Large intestine (tissue), 12 donors: Measurements from ENCODE around the gene GSG1L. TPM values are rescaled to one million over a fixed set of nuclear protein-coding genes. Genes with fewer than 3 reads are reported as not detected.

Source experiments
- DNase-seq, 2 donors: peaks; one replicate each; pipeline versions ENCODE4 v3.0.0 to v3.0.0-alpha.2; 2013
- H3K27ac ChIP-seq: one replicate; pipeline ENCODE4 v1.5.1; 2013; ENCODE audit warnings: low read length
- H3K27me3 ChIP-seq: 2 replicates; pipeline ENCODE4 v1.6.1; 2013; ENCODE audit warnings: low read length; ENCODE audit not compliant: control insufficient read depth, insufficient read depth
- H3K36me3 ChIP-seq: 2 replicates; pipeline ENCODE4 v1.6.1; 2013; ENCODE audit warnings: low read length; ENCODE audit not compliant: control insufficient read depth, insufficient read depth
- H3K4me1 ChIP-seq: one replicate; pipeline ENCODE4 v1.6.1; 2013; ENCODE audit warnings: low read length; ENCODE audit not compliant: control insufficient read depth, insufficient read depth
- H3K4me3 ChIP-seq: one replicate; pipeline ENCODE4 v1.5.1; 2013; ENCODE audit warnings: low read length
- H3K9me3 ChIP-seq: one replicate; pipeline ENCODE4 v1.6.1; 2013; ENCODE audit warnings: mild to moderate bottlenecking, low read depth, low read length, moderate library complexity; ENCODE audit not compliant: control insufficient read depth
- WGBS: methylation state at CpG from one replicate; pipeline ENCODE4 v1.1.5; 2013; ENCODE audit warnings: low lambda C conversion rate; ENCODE audit not compliant: insufficient coverage; 5-methylcytosine and 5-hydroxymethylcytosine counted together
- long read RNA-seq, 11 donors: transcript quantifications; one replicate each; lab custom pipeline, GENCODE V29; 2026
- polyA plus RNA-seq: library from polyadenylated mRNA; unstranded; fragments of 120-200 nt; gene quantifications from one replicate; pipeline ENCODE4 v1.2.1, GENCODE V29; 2013

Gene GSG1L
- 1.2 TPM for polyA plus RNA-seq
- long read RNA-seq, donor 1, result 0 reads
- long read RNA-seq, donor 2, result 0 reads
- long read RNA-seq, donor 3, result 0 reads
- long read RNA-seq, donor 4, result 0 reads
- long read RNA-seq, donor 5, result 0 reads
- long read RNA-seq, donor 6, full-length matches to known transcripts, result 1 of 1 reads
- long read RNA-seq, donor 6, partial matches to known transcripts, result 0 of 1 reads
- long read RNA-seq, donor 6, other reads (novel, unspliced or antisense), result 0 of 1 reads
- long read RNA-seq, donor 7, result 0 reads
- long read RNA-seq, donor 8, result 0 reads
- long read RNA-seq, donor 9, full-length matches to known transcripts, result 1 of 1 reads
- long read RNA-seq, donor 9, partial matches to known transcripts, result 0 of 1 reads
- long read RNA-seq, donor 9, other reads (novel, unspliced or antisense), result 0 of 1 reads
- long read RNA-seq, donor 10, result 0 reads
- long read RNA-seq, donor 11, result 0 reads

- Histone ChIP-seq H3K4me3 (no peak within 1 kb of the TSS), H3K27ac (no peak within 1 kb of the TSS), H3K36me3 (no peaks in the 10 kb centered on the region), H3K9me3 (no peaks in the 10 kb centered on the region), H3K27me3 (peaks cover 60% of the 10 kb centered on the region), H3K4me1 (no peaks in the 10 kb centered on the region)
- no CpG with 5 or more reads among the region's 54 CpGs for WGBS
- no peak for DNase-seq
Observed at GRCh38 chr16:28063591-28064061, at the start of gene GSG1L. Gene GSG1L, minus strand, starts transcription at chr16:28063714. Its CDS starts 290 bp downstream, at chr16:28063424.

- no peak overlapping the region for H3K27ac ChIP-seq
- WGBS, result no CpG with 5 or more reads among the region's 10 CpGs
- DNase-seq, result no peak
- H3K4me1 ChIP-seq, result peaks cover 5% of the 10 kb centered on the region
- peaks cover 66% of the 10 kb centered on the region for H3K36me3 ChIP-seq
- no peaks in the 10 kb centered on the region for H3K9me3 ChIP-seq
- no peak overlapping the region for H3K4me3 ChIP-seq
- H3K27me3 ChIP-seq, result no peaks in the 10 kb centered on the region
Observed at GRCh38 chr16:28112908-28113307, 49.4 kb upstream of the GSG1L start.

GRCh38 chr16:28110977-28111376 is 47.5 kb upstream of the GSG1L start:
- Histone ChIP-seq H3K9me3 (no peaks in the 10 kb centered on the region), H3K27ac (no peak overlapping the region), H3K27me3 (no peaks in the 10 kb centered on the region), H3K4me3 (no peak overlapping the region), H3K36me3 (peaks cover 78% of the 10 kb centered on the region), H3K4me1 (no peaks in the 10 kb centered on the region)
- DNase-seq, result no peak
- 100% methylated on average over 2 of the region's 2 CpGs for WGBS

GRCh38 chr16:28110479-28110878 is 47.0 kb upstream of the GSG1L start:
- H3K4me3 ChIP-seq, result no peak overlapping the region
- no peaks in the 10 kb centered on the region for H3K9me3 ChIP-seq
- 100% methylated on average over 1 of the region's 5 CpGs for WGBS
- no peak overlapping the region for H3K27ac ChIP-seq
- H3K27me3 ChIP-seq, result no peaks in the 10 kb centered on the region
- no peaks in the 10 kb centered on the region for H3K4me1 ChIP-seq
- H3K36me3 ChIP-seq, result peaks cover 79% of the 10 kb centered on the region
- no peak for DNase-seq

- WGBS, result no CpG with 5 or more reads among the region's 3 CpGs
- Histone ChIP-seq H3K4me3 (no peak overlapping the region), H3K9me3 (no peaks in the 10 kb centered on the region), H3K27ac (no peak overlapping the region), H3K27me3 (no peaks in the 10 kb centered on the region), H3K36me3 (peaks cover 81% of the 10 kb centered on the region), H3K4me1 (no peaks in the 10 kb centered on the region)
- no peak for DNase-seq
Observed at GRCh38 chr16:28110074-28110473, 46.6 kb upstream of the GSG1L start.

- Histone ChIP-seq H3K36me3 (peaks cover 85% of the 10 kb centered on the region), H3K4me1 (no peaks in the 10 kb centered on the region), H3K9me3 (no peaks in the 10 kb centered on the region), H3K4me3 (no peak overlapping the region), H3K27me3 (no peaks in the 10 kb centered on the region), H3K27ac (no peak overlapping the region)
- DNase-seq, result no peak
- 73% methylated on average over 1 of the region's 12 CpGs for WGBS
Observed at GRCh38 chr16:28108590-28109247, 45.2 kb upstream of the GSG1L start.

GRCh38 chr16:28107232-28107631 is 43.7 kb upstream of the GSG1L start:
- Histone ChIP-seq H3K4me3 (no peak overlapping the region), H3K27ac (no peak overlapping the region), H3K4me1 (no peaks in the 10 kb centered on the region), H3K27me3 (no peaks in the 10 kb centered on the region), H3K36me3 (peaks cover 89% of the 10 kb centered on the region), H3K9me3 (no peaks in the 10 kb centered on the region)
- no CpG with 5 or more reads among the region's 8 CpGs for WGBS
- no peak for DNase-seq

- no peak for DNase-seq
- Histone ChIP-seq H3K27ac (no peak overlapping the region), H3K4me3 (no peak overlapping the region), H3K36me3 (peaks cover 89% of the 10 kb centered on the region), H3K9me3 (no peaks in the 10 kb centered on the region), H3K27me3 (no peaks in the 10 kb centered on the region), H3K4me1 (no peaks in the 10 kb centered on the region)
- no CpG with 5 or more reads among the region's 5 CpGs for WGBS
Observed at GRCh38 chr16:28106467-28107215, 43.1 kb upstream of the GSG1L start.

- H3K4me3 ChIP-seq, result no peak overlapping the region
- peaks cover 91% of the 10 kb centered on the region for H3K36me3 ChIP-seq
- no peaks in the 10 kb centered on the region for H3K9me3 ChIP-seq
- H3K27me3 ChIP-seq, result no peaks in the 10 kb centered on the region
- no peaks in the 10 kb centered on the region for H3K4me1 ChIP-seq
- WGBS, result no CpG with 5 or more reads among the region's 7 CpGs
- no peak for DNase-seq
- H3K27ac ChIP-seq, result no peak overlapping the region
Observed at GRCh38 chr16:28105954-28106353, 42.4 kb upstream of the GSG1L start.

- H3K36me3 ChIP-seq, result peaks cover 93% of the 10 kb centered on the region
- WGBS, result no CpG with 5 or more reads among the region's 3 CpGs
- no peak for DNase-seq
- H3K4me1 ChIP-seq, result no peaks in the 10 kb centered on the region
- H3K4me3 ChIP-seq, result no peak overlapping the region
- H3K27me3 ChIP-seq, result no peaks in the 10 kb centered on the region
- no peak overlapping the region for H3K27ac ChIP-seq
- H3K9me3 ChIP-seq, result no peaks in the 10 kb centered on the region
Observed at GRCh38 chr16:28105297-28105696, 41.8 kb upstream of the GSG1L start.
